Keratinocyte (primary cell): ENCODE results near the gene TMEM270. TPM values are rescaled to one million over a fixed set of nuclear protein-coding genes. Genes with fewer than 3 reads are reported as not detected.

ENCODE experiments used
- DNase-seq: peaks from one replicate; pipeline ENCODE4 v3.0.0-alpha.2; 2011; ENCODE audit warnings: low read depth, missing footprints, low spot score
- FAIRE-seq: peaks from 2 replicates; lab custom pipeline; 2011; peaks lifted over from hg19 to GRCh38; lab: Jason Lieb, UNC
- H2AFZ ChIP-seq: 2 replicates; pipeline ENCODE4 v1.6.0; 2012; ENCODE audit warnings: low read length, control low read depth, inconsistent platforms; ENCODE audit not compliant: control insufficient read depth
- H3K27ac ChIP-seq: 2 replicates; pipeline ENCODE4 v1.5.1; 2011; ENCODE audit warnings: low read length; ENCODE audit not compliant: control insufficient read depth, insufficient read depth
- H3K27me3 ChIP-seq: 3 replicates; pipeline ENCODE4 v1.6.0; 2011; ENCODE audit warnings: low read length; ENCODE audit not compliant: control insufficient read depth, insufficient read depth; ENCODE audit errors: extremely low read depth
- H3K36me3 ChIP-seq, 2 experiments: 2 replicates in 1 of 2; 3 replicates in 1 of 2; pipeline ENCODE4 v1.5.1; 2011; ENCODE audit warnings: low read length in 2 of 2, mild to moderate bottlenecking in 1 of 2; ENCODE audit not compliant: control insufficient read depth in 2 of 2, insufficient read depth in 2 of 2; ENCODE audit errors: extremely low read depth in 1 of 2
- H3K4me1 ChIP-seq: 3 replicates; pipeline ENCODE4 v1.5.1; 2011; ENCODE audit warnings: low read length; ENCODE audit not compliant: control insufficient read depth, insufficient read depth; ENCODE audit errors: extremely low read depth
- H3K4me2 ChIP-seq: 3 replicates; pipeline ENCODE4 v1.6.0; 2011; ENCODE audit warnings: low read depth, low read length; ENCODE audit not compliant: control insufficient read depth, insufficient read depth; ENCODE audit errors: extremely low read depth
- H3K4me3 ChIP-seq, 3 experiments: fragments of 200-600 bp in 1 of 3; sonication (generic) in 1 of 3; 2 replicates in 2 of 3; 3 replicates in 1 of 3; pipeline ENCODE4 v1.5.1; 2011 to 2016; ENCODE audit warnings: low read length in 3 of 3, mild to moderate bottlenecking in 3 of 3, control low read depth in 2 of 3, inconsistent platforms in 1 of 3, low read depth in 1 of 3, mixed read lengths in 1 of 3, mixed run types in 1 of 3, moderate library complexity in 1 of 3; ENCODE audit not compliant: control insufficient read depth in 2 of 3, insufficient read depth in 2 of 3; ENCODE audit errors: extremely low read depth in 1 of 3
- H3K79me2 ChIP-seq: 2 replicates; pipeline ENCODE4 v1.6.0; 2012; ENCODE audit warnings: low read length; ENCODE audit not compliant: control insufficient read depth, insufficient read depth
- H3K9ac ChIP-seq: 3 replicates; pipeline ENCODE4 v1.6.0; 2011; ENCODE audit warnings: low read length; ENCODE audit not compliant: control insufficient read depth, insufficient read depth; ENCODE audit errors: extremely low read depth
- H3K9me1 ChIP-seq: 3 replicates; pipeline ENCODE4 v1.6.0; 2011; ENCODE audit warnings: low read length; ENCODE audit not compliant: control insufficient read depth, insufficient read depth; ENCODE audit errors: extremely low read depth
- H3K9me3 ChIP-seq: 2 replicates; pipeline ENCODE4 v1.5.1; 2012; ENCODE audit warnings: low read depth, low read length; ENCODE audit not compliant: control insufficient read depth
- H4K20me1 ChIP-seq: 3 replicates; pipeline ENCODE4 v1.6.0; 2011; ENCODE audit warnings: low read length; ENCODE audit not compliant: control insufficient read depth, insufficient read depth; ENCODE audit errors: extremely low read depth
- EZH2 ChIP-seq: IDR thresholded peaks from one replicate; pipeline ENCODE4 v1.6.1; 2012; ENCODE audit warnings: inconsistent platforms, mild to moderate bottlenecking, low read length, moderate library complexity
- dilution Hi-C: fragments of 300-500 bp; cut with MboI; formaldehyde crosslinking; loops from one replicate; pipeline ENCODE4 v1.7.0; 2020; ENCODE audit warnings: low sequenced_read_pairs; ENCODE audit not compliant: extremely low pct_ligation_motif_present
- polyA plus RNA-seq, 5 experiments: library from polyadenylated mRNA; depleted of rRNA in 3 of 5; stranded (reverse) in 3 of 5; stranded (forward) in 1 of 5; unstranded in 1 of 5; fragments of >200 nt; gene quantifications; 1 replicate in 1 of 5; 2 replicates in 3 of 5; 3 replicates in 1 of 5; pipeline versions ENCODE4 v1.2.1 to v1.2.3, GENCODE V29; 2011 to 2012; ENCODE audit warnings: missing spikeins in 2 of 5, low read depth in 1 of 5, low replicate concordance in 1 of 5
- TF ChIP-seq, protein P1 (sequence below), 3 experiments: IDR thresholded peaks in 1 of 3; conservative IDR thresholded peaks in 1 of 3; optimal IDR thresholded peaks in 1 of 3; 2 replicates in 2 of 3; 3 replicates in 1 of 3; pipeline versions ENCODE3 to v1.5.1; 2011; ENCODE audit warnings: low read length in 3 of 3, mild to moderate bottlenecking in 3 of 3, moderate library complexity in 2 of 3, control low read depth in 1 of 3, inconsistent platforms in 1 of 3; ENCODE audit not compliant: insufficient read depth in 2 of 3; ENCODE audit errors: extremely low read depth in 1 of 3

TMEM270 gene
- polyA plus RNA-seq, 1 donor (not counting 4 experiments of a cell fraction or from before 2014, with no cell fraction given), result not detected

DNA sequence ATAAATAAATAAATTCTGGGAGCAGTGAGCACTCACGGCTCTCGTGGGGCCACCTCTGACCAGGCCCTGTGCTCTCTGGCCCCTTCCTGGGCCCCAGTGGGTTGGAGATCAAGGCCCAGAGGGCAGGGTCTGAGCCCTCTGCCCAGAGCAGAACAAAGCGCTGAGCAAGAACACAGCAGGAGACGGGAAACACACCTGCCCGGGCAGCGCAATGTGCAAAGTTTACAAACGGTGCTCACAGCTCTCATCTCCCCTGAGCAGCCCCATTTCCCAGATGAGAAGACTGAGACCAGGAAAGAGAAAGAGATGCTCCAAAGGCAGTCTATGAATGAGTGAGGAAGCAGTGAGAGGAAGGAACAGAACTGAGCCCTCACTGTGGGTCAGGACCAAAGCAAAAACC lies 21.7 kb upstream of the TMEM270 start:
- no peak overlapping the region for H3K4me2 ChIP-seq
- no peak overlapping the region for H3K27ac ChIP-seq
- H2AFZ ChIP-seq, result no peak overlapping the region
- no peak for FAIRE-seq
- no peak for TF ChIP-seq EZH2
- TF ChIP-seq, protein P1, sequence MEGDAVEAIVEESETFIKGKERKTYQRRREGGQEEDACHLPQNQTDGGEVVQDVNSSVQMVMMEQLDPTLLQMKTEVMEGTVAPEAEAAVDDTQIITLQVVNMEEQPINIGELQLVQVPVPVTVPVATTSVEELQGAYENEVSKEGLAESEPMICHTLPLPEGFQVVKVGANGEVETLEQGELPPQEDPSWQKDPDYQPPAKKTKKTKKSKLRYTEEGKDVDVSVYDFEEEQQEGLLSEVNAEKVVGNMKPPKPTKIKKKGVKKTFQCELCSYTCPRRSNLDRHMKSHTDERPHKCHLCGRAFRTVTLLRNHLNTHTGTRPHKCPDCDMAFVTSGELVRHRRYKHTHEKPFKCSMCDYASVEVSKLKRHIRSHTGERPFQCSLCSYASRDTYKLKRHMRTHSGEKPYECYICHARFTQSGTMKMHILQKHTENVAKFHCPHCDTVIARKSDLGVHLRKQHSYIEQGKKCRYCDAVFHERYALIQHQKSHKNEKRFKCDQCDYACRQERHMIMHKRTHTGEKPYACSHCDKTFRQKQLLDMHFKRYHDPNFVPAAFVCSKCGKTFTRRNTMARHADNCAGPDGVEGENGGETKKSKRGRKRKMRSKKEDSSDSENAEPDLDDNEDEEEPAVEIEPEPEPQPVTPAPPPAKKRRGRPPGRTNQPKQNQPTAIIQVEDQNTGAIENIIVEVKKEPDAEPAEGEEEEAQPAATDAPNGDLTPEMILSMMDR (optimal IDR thresholded peaks at IDR 0.05 in 1 of 3, IDR thresholded peaks at IDR 0.05 in 1 of 3, conservative IDR thresholded peaks at IDR 0.05 in 1 of 3; ENCODE audit: extremely low read depth in 1 of 3, insufficient read depth in 2 of 3, low read length in 3 of 3), result no peak
- peaks cover 0 to 4% of the 10 kb centered on the region in 2 experiments for H3K36me3 ChIP-seq
- no peaks in the 10 kb centered on the region for H4K20me1 ChIP-seq
- H3K27me3 ChIP-seq, result no peaks in the 10 kb centered on the region
- dilution Hi-C loops, result no loop called here
- no peaks in the 10 kb centered on the region for H3K79me2 ChIP-seq
- H3K4me1 ChIP-seq, result peaks cover 25% of the 10 kb centered on the region
- no peak overlapping the region for H3K9ac ChIP-seq
- no peaks in the 10 kb centered on the region for H3K9me1 ChIP-seq
- no peak for DNase-seq
- no peaks in the 10 kb centered on the region for H3K9me3 ChIP-seq
- no peak overlapping the region for H3K4me3 ChIP-seq

DNA sequence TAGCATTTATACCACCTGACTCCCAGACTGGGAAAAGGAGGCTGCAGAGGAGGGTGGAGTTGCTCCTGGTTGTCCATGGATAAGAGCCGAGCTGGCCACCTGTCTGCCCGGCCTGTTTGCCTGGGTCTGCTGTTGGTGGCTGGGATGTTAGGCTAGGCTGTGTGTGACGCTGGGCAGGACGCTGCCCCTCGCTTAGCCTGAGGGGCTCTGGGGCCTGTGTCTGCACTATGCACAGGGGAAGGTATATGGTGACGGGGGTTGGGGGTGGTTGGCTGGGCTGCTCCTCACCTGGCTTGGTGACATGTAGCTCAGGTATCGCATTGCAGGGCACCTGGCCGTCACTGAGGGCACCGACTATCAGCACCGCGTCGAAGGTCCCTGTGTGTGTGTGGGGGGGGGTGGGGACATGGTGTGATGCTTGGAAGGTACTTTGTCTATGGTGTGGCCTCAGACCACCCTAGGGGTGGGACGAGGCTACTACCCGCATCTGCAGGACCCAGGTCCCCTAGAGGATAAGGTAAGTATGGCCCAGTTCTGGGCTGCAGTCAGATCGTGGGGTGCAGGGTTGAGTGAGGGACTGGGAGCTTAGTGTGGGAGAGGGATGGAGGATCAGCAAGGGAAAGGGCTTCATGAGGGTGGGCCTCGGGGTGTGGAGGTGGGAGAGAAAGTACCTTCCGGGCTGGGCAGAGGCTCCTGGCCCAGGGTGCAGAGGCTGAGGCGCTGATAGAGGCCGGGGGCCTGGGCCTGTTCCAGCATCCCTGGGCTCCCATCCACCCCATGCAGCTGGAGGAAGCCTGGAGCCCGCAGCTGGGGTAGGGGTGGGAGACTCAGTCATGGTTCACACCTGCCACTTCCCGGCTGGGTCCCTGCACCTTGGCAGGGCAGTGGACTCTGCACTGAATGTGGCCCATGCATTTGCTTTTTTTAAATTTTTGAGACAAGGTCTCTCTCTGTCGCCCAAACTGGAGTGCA lies 20.9 kb upstream of the TMEM270 start:
- DNase-seq (no peak), FAIRE-seq (no peak)
- no peaks in the 10 kb centered on the region for H3K9me3 ChIP-seq
- no peak for TF ChIP-seq EZH2
- TF ChIP-seq, protein P1 (optimal IDR thresholded peaks at IDR 0.05 in 1 of 3, IDR thresholded peaks at IDR 0.05 in 1 of 3, conservative IDR thresholded peaks at IDR 0.05 in 1 of 3; ENCODE audit: extremely low read depth in 1 of 3, insufficient read depth in 2 of 3, low read length in 3 of 3), result peak in 1 of 3 experiments; percentile 15
- peaks cover 33% of the 10 kb centered on the region for H3K4me1 ChIP-seq
- no peak overlapping the region for H3K4me2 ChIP-seq
- no peaks in the 10 kb centered on the region for H3K9me1 ChIP-seq
- H3K27ac ChIP-seq, result no peak overlapping the region
- no peaks in the 10 kb centered on the region for H4K20me1 ChIP-seq
- H3K27me3 ChIP-seq, result no peaks in the 10 kb centered on the region
- dilution Hi-C loops, result no loop called here
- H2AFZ ChIP-seq, result no peak overlapping the region
- H3K4me3 ChIP-seq, result no peak overlapping the region
- H3K79me2 ChIP-seq, result no peaks in the 10 kb centered on the region
- H3K36me3 ChIP-seq, result peaks cover 0 to 4% of the 10 kb centered on the region in 2 experiments
- no peak overlapping the region for H3K9ac ChIP-seq
